ENCODE measurements around the gene NUBP2. TPM values are rescaled to one million over a fixed set of nuclear protein-coding genes. Genes with fewer than 3 reads are reported as not detected.

NUBP2 gene
- total RNA-seq, 1 donor from 2014 or later, result 49.8 TPM

- Mint-ChIP-seq H3K27me3 (ENCODE audit: unreplicated experiment) (no peaks in the 10 kb centered on the region), H3K27ac (ENCODE audit: unreplicated experiment) (no peak overlapping the region), H3K9me3 (ENCODE audit: unreplicated experiment) (no peaks in the 10 kb centered on the region), H3K4me3 (ENCODE audit: unreplicated experiment) (no peak overlapping the region), H3K4me1 (ENCODE audit: unreplicated experiment) (no peaks in the 10 kb centered on the region), H3K36me3 (ENCODE audit: low read depth, unreplicated experiment) (peaks cover 21% of the 10 kb centered on the region)
- TF ChIP-seq, protein P1, sequence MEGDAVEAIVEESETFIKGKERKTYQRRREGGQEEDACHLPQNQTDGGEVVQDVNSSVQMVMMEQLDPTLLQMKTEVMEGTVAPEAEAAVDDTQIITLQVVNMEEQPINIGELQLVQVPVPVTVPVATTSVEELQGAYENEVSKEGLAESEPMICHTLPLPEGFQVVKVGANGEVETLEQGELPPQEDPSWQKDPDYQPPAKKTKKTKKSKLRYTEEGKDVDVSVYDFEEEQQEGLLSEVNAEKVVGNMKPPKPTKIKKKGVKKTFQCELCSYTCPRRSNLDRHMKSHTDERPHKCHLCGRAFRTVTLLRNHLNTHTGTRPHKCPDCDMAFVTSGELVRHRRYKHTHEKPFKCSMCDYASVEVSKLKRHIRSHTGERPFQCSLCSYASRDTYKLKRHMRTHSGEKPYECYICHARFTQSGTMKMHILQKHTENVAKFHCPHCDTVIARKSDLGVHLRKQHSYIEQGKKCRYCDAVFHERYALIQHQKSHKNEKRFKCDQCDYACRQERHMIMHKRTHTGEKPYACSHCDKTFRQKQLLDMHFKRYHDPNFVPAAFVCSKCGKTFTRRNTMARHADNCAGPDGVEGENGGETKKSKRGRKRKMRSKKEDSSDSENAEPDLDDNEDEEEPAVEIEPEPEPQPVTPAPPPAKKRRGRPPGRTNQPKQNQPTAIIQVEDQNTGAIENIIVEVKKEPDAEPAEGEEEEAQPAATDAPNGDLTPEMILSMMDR (IDR thresholded peaks at IDR 0.05; ENCODE audit: unreplicated experiment), result no peak
- no peak for DNase-seq (ENCODE audit: low spot score)
Observed at GRCh38 chr16:1816396-1817275, 33.9 kb downstream of the NUBP2 start.

- Mint-ChIP-seq H3K4me1 (ENCODE audit: unreplicated experiment) (no peaks in the 10 kb centered on the region), H3K27me3 (ENCODE audit: unreplicated experiment) (no peaks in the 10 kb centered on the region), H3K27ac (ENCODE audit: unreplicated experiment) (no peak overlapping the region), H3K36me3 (ENCODE audit: low read depth, unreplicated experiment) (peaks cover 21% of the 10 kb centered on the region), H3K4me3 (ENCODE audit: unreplicated experiment) (no peak overlapping the region), H3K9me3 (ENCODE audit: unreplicated experiment) (no peaks in the 10 kb centered on the region)
- no peak for DNase-seq (ENCODE audit: low spot score)
- TF ChIP-seq, protein P1 (IDR thresholded peaks at IDR 0.05; ENCODE audit: unreplicated experiment), result no peak
Observed at GRCh38 chr16:1817276-1817589, 34.5 kb downstream of the NUBP2 start.

- TF ChIP-seq, protein P1 (IDR thresholded peaks at IDR 0.05; ENCODE audit: unreplicated experiment), result no peak
- no peak overlapping the region for H3K4me3 Mint-ChIP-seq (ENCODE audit: unreplicated experiment)
Observed at GRCh38 chr16:1817716-1818115, 35.0 kb downstream of the NUBP2 start.

GRCh38 chr16:1818204-1818872, 35.6 kb downstream of the NUBP2 start:
- Mint-ChIP-seq H3K27ac (ENCODE audit: unreplicated experiment) (no peak overlapping the region), H3K9me3 (ENCODE audit: unreplicated experiment) (no peaks in the 10 kb centered on the region), H3K4me3 (ENCODE audit: unreplicated experiment) (no peak overlapping the region), H3K36me3 (ENCODE audit: low read depth, unreplicated experiment) (peaks cover 18% of the 10 kb centered on the region), H3K27me3 (ENCODE audit: unreplicated experiment) (no peaks in the 10 kb centered on the region), H3K4me1 (ENCODE audit: unreplicated experiment) (no peaks in the 10 kb centered on the region)
- DNase-seq (ENCODE audit: low spot score), result no peak
- TF ChIP-seq, protein P1 (IDR thresholded peaks at IDR 0.05; ENCODE audit: unreplicated experiment), result no peak

More at GRCh38 chr16:1817716-1818115, 35.0 kb downstream of the NUBP2 start:
- Mint-ChIP-seq H3K36me3 (ENCODE audit: low read depth, unreplicated experiment) (peaks cover 21% of the 10 kb centered on the region), H3K9me3 (ENCODE audit: unreplicated experiment) (no peaks in the 10 kb centered on the region), H3K27me3 (ENCODE audit: unreplicated experiment) (no peaks in the 10 kb centered on the region), H3K4me1 (ENCODE audit: unreplicated experiment) (no peaks in the 10 kb centered on the region), H3K27ac (ENCODE audit: unreplicated experiment) (no peak overlapping the region)
- no peak for DNase-seq (ENCODE audit: low spot score)

Data from endothelial cell (in vitro differentiated cells).